ENCODE results near the gene ZNF653.
"Not testable (repeated sequence)": the region's sequence is repeated elsewhere in the genome, so short reads cannot be mapped to it uniquely, and the experiment has no call there.

ZNF653 gene

DNA sequence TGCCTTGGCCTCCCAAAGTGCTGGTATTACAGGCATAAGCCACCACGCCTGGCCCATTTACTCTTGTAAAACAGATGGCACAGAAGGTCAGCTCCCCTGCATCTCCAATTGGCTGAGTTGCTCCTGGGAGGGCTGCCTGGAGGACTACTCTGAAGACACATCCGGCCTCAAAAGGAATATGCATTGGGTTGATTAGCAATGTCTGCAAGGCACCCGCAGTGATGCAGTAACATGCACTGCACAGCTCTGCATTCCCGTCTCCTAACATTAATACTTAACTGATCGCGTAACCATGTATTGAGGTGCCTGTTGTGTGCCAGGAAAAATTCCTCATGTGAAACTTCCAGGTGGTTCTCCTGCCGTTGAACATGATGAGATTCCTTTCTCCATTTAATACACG lies 29.8 kb downstream of the ZNF653 start:
- DNase-seq (ENCODE audit: low read depth): no peak
- no peak for TF ChIP-seq CTCF (IDR thresholded peaks at IDR 0.05; ENCODE audit: control insufficient read depth, extremely low read depth, insufficient read depth)
- no peak overlapping the region for H3K4me3 ChIP-seq (ENCODE audit: low read depth, low read length)

DNA sequence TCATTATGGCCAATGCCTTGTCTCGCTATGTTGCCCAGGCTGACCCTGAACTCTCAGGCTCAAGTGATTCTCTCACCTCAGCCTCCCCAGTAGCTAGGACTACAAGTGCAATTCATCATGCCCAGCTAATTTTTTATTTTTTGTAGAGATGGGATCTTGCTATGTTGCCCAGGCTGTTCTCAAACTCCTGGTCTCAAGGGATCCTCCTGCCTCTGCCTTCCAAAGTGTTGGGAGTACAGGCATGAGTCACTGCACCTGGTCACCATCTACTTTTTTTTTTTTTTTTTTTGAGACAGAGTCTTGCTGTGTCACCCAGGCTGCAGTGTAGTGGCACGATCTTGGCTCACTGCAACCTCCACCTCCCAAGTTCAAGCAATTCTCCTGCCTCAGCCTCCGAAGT lies 30.3 kb downstream of the ZNF653 start:
- not testable (repeated sequence) for H3K4me3 ChIP-seq (ENCODE audit: low read depth, low read length); DNase-seq (ENCODE audit: low read depth)

- no peak for TF ChIP-seq CTCF (IDR thresholded peaks at IDR 0.05; ENCODE audit: control insufficient read depth, extremely low read depth, insufficient read depth)
- DNase-seq (ENCODE audit: low read depth): no peak
Observed at GRCh38 chr19:11473725-11474124, 31.9 kb downstream of the ZNF653 start.

GRCh38 chr19:11468266-11468845 lies 37.3 kb downstream of the ZNF653 start:
- DNase-seq (ENCODE audit: low read depth); H3K4me3 ChIP-seq (ENCODE audit: low read depth, low read length): not testable (repeated sequence)

More at GRCh38 chr19:11473725-11474124, 31.9 kb downstream of the ZNF653 start:
- no peak overlapping the region for H3K4me3 ChIP-seq (ENCODE audit: low read depth, low read length)

DNA sequence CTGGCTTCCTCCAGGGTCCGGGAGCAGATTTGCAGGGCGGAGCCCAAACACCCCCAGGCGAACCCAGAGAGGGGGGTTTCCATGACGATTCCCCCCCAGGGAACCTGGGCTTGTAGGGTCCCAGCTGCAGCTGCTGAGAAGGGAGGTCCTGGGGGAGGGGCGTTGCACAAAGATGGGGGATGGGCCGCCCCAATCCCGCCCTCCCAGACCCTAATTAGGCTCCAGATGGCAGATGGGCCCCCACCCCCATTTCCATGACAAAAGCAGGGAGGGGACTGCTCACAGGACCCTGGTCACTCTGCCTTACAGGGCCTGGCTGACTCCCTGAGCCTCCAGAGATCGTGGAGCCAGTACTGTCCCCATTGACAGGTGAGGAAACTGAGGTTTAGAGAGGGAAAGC lies 40.0 kb downstream of the ZNF653 start:
- TF ChIP-seq CTCF (IDR thresholded peaks at IDR 0.05; ENCODE audit: control insufficient read depth, extremely low read depth, insufficient read depth): no peak
- no peak overlapping the region for H3K4me3 ChIP-seq (ENCODE audit: low read depth, low read length)
- DNase-seq (ENCODE audit: low read depth): no peak

DNA sequence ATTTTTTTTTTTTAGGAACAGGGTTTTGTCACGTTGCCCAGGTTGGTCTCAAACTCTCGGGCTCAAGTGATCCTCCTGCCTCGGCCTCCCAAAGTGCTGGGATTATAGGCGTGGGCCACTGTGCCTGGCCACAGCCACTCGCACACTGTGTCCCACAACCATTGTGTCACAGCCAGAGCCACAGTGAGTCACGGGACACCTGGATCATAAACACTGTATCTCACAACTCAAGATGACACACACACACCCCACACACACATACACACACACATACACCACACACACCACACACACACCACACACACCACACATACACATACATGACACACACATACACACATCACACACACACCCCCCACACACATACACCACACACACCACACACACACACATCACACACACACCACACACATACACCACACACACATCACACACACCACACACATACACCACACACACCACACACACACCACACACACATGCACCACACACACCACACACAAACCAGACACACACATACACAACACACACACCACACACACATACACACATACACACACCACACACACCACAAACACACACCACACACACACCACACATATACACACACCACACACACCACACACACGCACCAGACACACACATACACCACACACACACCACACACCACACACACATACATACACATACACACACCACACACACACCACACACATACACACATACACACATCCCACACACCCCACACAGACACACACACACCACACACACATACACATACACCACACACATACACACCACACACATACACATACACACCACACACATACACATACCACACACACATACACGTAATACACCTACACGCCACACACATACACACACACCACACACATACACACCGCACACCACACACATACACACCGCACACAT lies 41.0 kb downstream of the ZNF653 start:
- no peak overlapping the region for H3K4me3 ChIP-seq (ENCODE audit: low read depth, low read length)
- no peak for DNase-seq (ENCODE audit: low read depth)
- TF ChIP-seq CTCF (IDR thresholded peaks at IDR 0.05; ENCODE audit: control insufficient read depth, extremely low read depth, insufficient read depth): no peak

DNA sequence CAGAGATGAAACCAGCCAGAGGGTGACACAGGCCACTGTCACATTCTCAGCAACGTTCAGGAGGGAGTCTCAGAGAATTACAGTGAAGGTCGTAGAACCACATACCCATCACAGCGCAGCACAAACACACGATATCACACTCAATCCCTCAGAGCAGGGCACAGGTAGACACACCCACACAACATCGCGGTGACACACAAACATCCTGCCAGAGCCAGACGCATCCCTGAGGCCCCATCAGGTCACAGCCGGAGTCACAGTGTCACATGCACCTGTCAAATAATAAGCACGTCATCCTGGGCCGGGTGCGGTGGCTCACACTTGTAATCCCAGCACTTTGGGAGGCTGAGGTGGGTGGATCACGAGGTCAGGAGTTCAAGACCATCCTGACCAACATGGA lies 42.2 kb downstream of the ZNF653 start:
- no peak for DNase-seq (ENCODE audit: low read depth)

More for the DNA sequence above, 42.2 kb downstream of the ZNF653 start:
- H3K4me3 ChIP-seq (ENCODE audit: low read depth, low read length): no peak overlapping the region
- TF ChIP-seq CTCF (IDR thresholded peaks at IDR 0.05; ENCODE audit: control insufficient read depth, extremely low read depth, insufficient read depth): no peak
